K562 (cell line): Measurements from ENCODE around the gene PPP3CA. TPM values are rescaled to one million over a fixed set of nuclear protein-coding genes. Genes with fewer than 3 reads are reported as not detected.

Experiments used
- ATAC-seq: fragments of 200-7000 bp; cut with Tn5 transposase; 3 replicates; pipeline ENCODE4 v1.9.1; 2020; ENCODE audit warnings: moderate library complexity
- BruUV-seq: library from RNA; stranded (reverse); fragments of 400-500 nt; replicated peaks from 2 replicates; lab custom pipeline; 2021; lab: Mats Ljungman, UMichigan
- CTCF ChIA-PET: fragments of 300-600 bp; formaldehyde crosslinking; extraction: SDS; loops from one replicate; lab custom pipeline; 2021; ENCODE audit warnings: low intra/inter-chr PET ratio; lab: Yijun Ruan, JAX
- POLR2A ChIA-PET: fragments of 300-600, 350-650 bp; sonication (Branson Sonifier 250); formaldehyde crosslinking; extraction: SDS; loops from one replicate; lab custom pipeline; 2021; ENCODE audit warnings: antibody characterized with exemption, inconsistent platforms; lab: Yijun Ruan, JAX
- DNase-seq, 4 experiments: peaks; one replicate each; pipeline versions ENCODE4 v3.0.0 to v3.0.0-alpha.2; 2011 to 2018; ENCODE audit warnings: low spot score in 3 of 4, mixed read lengths in 3 of 4; ENCODE audit errors: extremely low read depth in 1 of 4
- FAIRE-seq: peaks from 2 replicates; lab custom pipeline; 2011; peaks lifted over from hg19 to GRCh38; lab: Jason Lieb, UNC
- H2AFZ ChIP-seq: 2 replicates; pipeline ENCODE4 v1.6.0; 2011; ENCODE audit warnings: low read depth, low read length, control low read depth, inconsistent platforms
- H3K27ac ChIP-seq: fragments of 200-600 bp; 3 replicates; pipeline ENCODE4 v1.8.0; 2011; ENCODE audit warnings: low read depth, mild to moderate bottlenecking, control low read depth, inconsistent platforms, low read length, moderate library complexity, mixed read lengths; ENCODE audit errors: extremely low read depth
- H3K27me3 ChIP-seq, 2 experiments: fragments of 300-600 bp in 1 of 2; 2 replicates in 1 of 2; 3 replicates in 1 of 2; pipeline versions ENCODE4 v1.6.0 to v1.8.0; 2011; ENCODE audit warnings: inconsistent platforms in 2 of 2, low read length in 2 of 2, mild to moderate bottlenecking in 1 of 2, mixed read lengths in 1 of 2, moderate library complexity in 1 of 2; ENCODE audit not compliant: control insufficient read depth in 2 of 2, insufficient read depth in 2 of 2
- H3K36me3 ChIP-seq: fragments of 300-600 bp; 3 replicates; pipeline ENCODE4 v1.8.0; 2011; ENCODE audit warnings: mild to moderate bottlenecking, low read length, inconsistent platforms; ENCODE audit not compliant: control insufficient read depth, insufficient read depth
- H3K4me1 ChIP-seq, 2 experiments: fragments of 200-600 bp in 1 of 2; replicated peaks in 1 of 2; 2 replicates in 1 of 2; 3 replicates in 1 of 2; pipeline versions ENCODE4 v1.5.1 to v1.8.0; 2011; ENCODE audit warnings: inconsistent platforms in 2 of 2, low read length in 2 of 2, mild to moderate bottlenecking in 1 of 2, mixed read lengths in 1 of 2, moderate library complexity in 1 of 2; ENCODE audit not compliant: control insufficient read depth in 2 of 2, insufficient read depth in 2 of 2
- H3K4me2 ChIP-seq: 2 replicates; pipeline ENCODE4 v1.6.1; 2011; ENCODE audit warnings: low read length, control low read depth, inconsistent platforms, mixed read lengths; ENCODE audit not compliant: insufficient read depth
- H3K4me3 ChIP-seq: fragments of 200-600 bp; sonication (generic), shearing (Covaris generic); 2 replicates; pipeline ENCODE4 v1.5.1; 2016; ENCODE audit warnings: control low read depth, inconsistent platforms
- H3K79me2 ChIP-seq: fragments of 200-600 bp; 3 replicates; pipeline ENCODE4 v1.8.0; 2011; ENCODE audit warnings: low read length, inconsistent platforms; ENCODE audit not compliant: control insufficient read depth, insufficient read depth
- H3K9ac ChIP-seq, 2 experiments: 2 replicates each; pipeline versions ENCODE4 v1.6.0 to v1.6.1; 2011; ENCODE audit warnings: low read depth in 2 of 2, low read length in 2 of 2, control low read depth in 1 of 2, inconsistent platforms in 1 of 2, mild to moderate bottlenecking in 1 of 2, mixed read lengths in 1 of 2; ENCODE audit not compliant: insufficient read depth in 1 of 2
- H3K9me1 ChIP-seq: one replicate; pipeline ENCODE4 v1.6.0; 2011; ENCODE audit warnings: inconsistent platforms, mild to moderate bottlenecking, low read length, moderate library complexity; ENCODE audit not compliant: control insufficient read depth, insufficient read depth
- H3K9me3 ChIP-seq: replicated peaks from 2 replicates; pipeline ENCODE4 v1.5.1; 2011; ENCODE audit warnings: low read depth, low read length, inconsistent platforms; ENCODE audit not compliant: control insufficient read depth, insufficient read depth
- H4K20me1 ChIP-seq: replicated peaks from 2 replicates; pipeline ENCODE4 v1.6.1; 2011; ENCODE audit warnings: low read length, inconsistent platforms, mixed read lengths; ENCODE audit not compliant: control insufficient read depth, insufficient read depth
- ATF2 ChIP-seq: sonication (generic); formaldehyde crosslinking; IDR thresholded peaks from 2 replicates; pipeline ENCODE4 v1.8.1; 2022; ENCODE audit warnings: missing genetic modification reagents
- FOXA1 ChIP-seq: fragments of 450-650 bp; IDR thresholded peaks from 2 replicates; pipeline ENCODE4 v1.6.1; 2016; ENCODE audit warnings: mild to moderate bottlenecking, borderline replicate concordance
- FOXK2 ChIP-seq, 2 experiments: fragments of 450-650 bp; IDR thresholded peaks in 1 of 2; conservative IDR thresholded peaks in 1 of 2; 2 replicates each; pipeline ENCODE4 v1.6.1; 2016; ENCODE audit warnings: low read depth in 2 of 2, mild to moderate bottlenecking in 1 of 2
- HDGF ChIP-seq: fragments of 450-650 bp; IDR thresholded peaks from 2 replicates; pipeline ENCODE4 v1.6.1; 2016
- HINFP ChIP-seq: fragments of 450-650 bp; conservative IDR thresholded peaks from 2 replicates; pipeline ENCODE4 v1.6.1; 2016; ENCODE audit warnings: missing genetic modification characterization, low read depth, mild to moderate bottlenecking, control low read depth, missing compliant biosample characterization
- JUNB ChIP-seq: fragments of 450-650 bp; formaldehyde crosslinking; conservative IDR thresholded peaks from 2 replicates; pipeline ENCODE4 v1.4.0; 2020; ENCODE audit warnings: mild to moderate bottlenecking
- KLF13 ChIP-seq: fragments of 450-650 bp; IDR thresholded peaks from 2 replicates; pipeline ENCODE4 v1.6.1; 2016; ENCODE audit warnings: missing genetic modification characterization, low read depth, mild to moderate bottlenecking, missing compliant biosample characterization, moderate library complexity, borderline replicate concordance
- MAFG ChIP-seq: fragments of 450-650 bp; conservative IDR thresholded peaks from 2 replicates; pipeline ENCODE4 v1.6.1; 2016; ENCODE audit warnings: missing genetic modification characterization, missing compliant biosample characterization
- MCM2 ChIP-seq: fragments of 450-650 bp; IDR thresholded peaks from 2 replicates; pipeline ENCODE4 v1.6.1; 2017; ENCODE audit warnings: low read depth, mild to moderate bottlenecking
- MEIS2 ChIP-seq: fragments of 450-650 bp; IDR thresholded peaks from 2 replicates; pipeline ENCODE4 v1.6.1; 2014; ENCODE audit warnings: mild to moderate bottlenecking; ENCODE audit not compliant: partially characterized antibody
- MYBL2 ChIP-seq, 2 experiments: fragments of 450-650 bp in 1 of 2; sonication (generic) in 1 of 2; formaldehyde crosslinking in 1 of 2; IDR thresholded peaks; 2 replicates each; pipeline versions ENCODE4 v1.6.1 to v1.8.1; 2017 to 2022; ENCODE audit warnings: borderline replicate concordance in 1 of 2, inconsistent platforms in 1 of 2, low read depth in 1 of 2, mild to moderate bottlenecking in 1 of 2, missing genetic modification reagents in 1 of 2, moderate library complexity in 1 of 2
- NFYB ChIP-seq: IDR thresholded peaks from 2 replicates; pipeline ENCODE4 v1.6.1; 2011; ENCODE audit warnings: mild to moderate bottlenecking, moderate library complexity; ENCODE audit not compliant: insufficient read length; ENCODE audit errors: extremely low read depth
- RHOXF2B ChIP-seq: fragments of 250-450 bp; sonication (Bioruptor Pico); conservative IDR thresholded peaks from 2 replicates; pipeline ENCODE4 v1.5.1; 2021
- ZNF639 ChIP-seq, 2 experiments: fragments of 200-800 bp in 1 of 2; sonication (Bioruptor generic) in 1 of 2; sonication (generic) in 1 of 2; formaldehyde crosslinking in 1 of 2; IDR thresholded peaks in 1 of 2; conservative IDR thresholded peaks in 1 of 2; 2 replicates each; pipeline versions ENCODE4 v1.5.0 to v1.6.1; 2016 to 2020; ENCODE audit warnings: missing compliant biosample characterization in 1 of 2, missing genetic modification characterization in 1 of 2, missing genetic modification reagents in 1 of 2
- ZNF644 ChIP-seq: fragments of 200-800 bp; sonication (Bioruptor generic); IDR thresholded peaks from 2 replicates; pipeline ENCODE4 v1.6.1; 2016; ENCODE audit warnings: low read depth, missing genetic modification characterization, missing compliant biosample characterization
- ZNF780A ChIP-seq: fragments of 250-450 bp; sonication (Bioruptor Pico); IDR thresholded peaks from 2 replicates; pipeline ENCODE4 v1.5.0; 2021; ENCODE audit warnings: mild to moderate bottlenecking
- WGBS: fragments of 100-300 bp; shearing (Covaris generic); methylation state at CpG from one replicate; pipeline ENCODE4 v1.1.6; 2016; ENCODE audit warnings: low coverage, mixed read lengths; ENCODE audit not compliant: insufficient coverage; ENCODE audit errors: missing lambda C conversion rate; 5-methylcytosine and 5-hydroxymethylcytosine counted together
- in situ Hi-C: fragments of 300-500 bp; cut with MboI; formaldehyde crosslinking; loops from 4 replicates; pipeline ENCODE4 v1.15.0; 2018; ENCODE audit warnings: inconsistent platforms, mixed read lengths
- intact Hi-C: fragments of 100-400 bp; cut with micrococcal nuclease; formaldehyde crosslinking; loops from 2 replicates; pipeline ENCODE4 v1.14.2; 2022
- polyA plus RNA-seq, 8 experiments: library from polyadenylated mRNA; depleted of rRNA in 4 of 8; stranded (reverse) in 5 of 8; unstranded in 3 of 8; fragments of >200 nt; fragmentation: Nextera tagmentation in 2 of 8; fragmentation: Illumina TruSeq in 1 of 8; extraction: Ambion mirVana in 2 of 8; extraction: Trizol in 1 of 8; gene quantifications; 2 replicates each; pipeline versions ENCODE4 v1.2.1 to v1.2.3, GENCODE V29; 2011 to 2014; ENCODE audit warnings: inconsistent platforms in 1 of 8, missing spikeins in 1 of 8
- total RNA-seq, 7 experiments: library from RNA; depleted of rRNA in 6 of 7; stranded (reverse); fragments of >200 nt in 6 of 7; fragmentation: Illumina TruSeq in 2 of 7; extraction: Trizol in 2 of 7; gene quantifications; 2 replicates each; pipeline versions ENCODE4 v1.2.1 to v1.2.3, GENCODE V29; 2011 to 2021; ENCODE audit warnings: low replicate concordance in 1 of 7

Gene PPP3CA
- total and polyA plus RNA-seq, 9 of the 15 experiments (the other 6 are each of a cell fraction or from before 2014, with no cell fraction given) = 0.94 to 3.2 (median 1.6) TPM

- CTCF ChIA-PET = interaction anchor here (0.6 kb wide), 1 partner anchor 14 kb away, joined by 3 read pairs; no protein-coding TSS in a partner anchor
These were observed 351.7 kb downstream of the PPP3CA start for GRCh38 chr4:100995671-100996070.

More at GRCh38 chr4:100995671-100996070, 351.7 kb downstream of the PPP3CA start:
- POLR2A ChIA-PET = no interaction called here
- Histone ChIP-seq H3K4me1 (no peaks in the 10 kb centered on the region), H3K27me3 (no peaks in the 10 kb centered on the region), H3K27ac (no peak overlapping the region), H3K9ac (no peak overlapping the region), H3K79me2 (no peaks in the 10 kb centered on the region), H3K9me1 (no peaks in the 10 kb centered on the region), H4K20me1 (no peaks in the 10 kb centered on the region), H3K4me2 (no peak overlapping the region), H3K4me3 (no peak overlapping the region), H3K9me3 (no peaks in the 10 kb centered on the region), H3K36me3 (no peaks in the 10 kb centered on the region), H2AFZ (no peak overlapping the region)
- no TSS peak for BruUV-seq
- FAIRE-seq = no peak
- DNase-seq = no peak
- in situ Hi-C loops = no loop called here
- ATAC-seq = no peak
- intact Hi-C loops = no loop called here
- 3% methylated on average over 5 of the region's 5 CpGs for WGBS
- TF ChIP-seq MEIS2 (no peak), ATF2 (CRISPR knock-in tag) (no peak), ZNF639 (CRISPR knock-in tag; conservative IDR thresholded peaks at IDR 0.05 in 1 of 2, IDR thresholded peaks at IDR 0.05 in 1 of 2) (no peak), MAFG (no peak), JUNB (CRISPR knock-in tag) (no peak), MCM2 (no peak), MYBL2 (IDR thresholded peaks at IDR 0.05; ENCODE audit: low read depth) (no peak), MYBL2 (CRISPR knock-in tag; IDR thresholded peaks at IDR 0.05; ENCODE audit: borderline replicate concordance) (no peak), KLF13 (tag) (no peak), NFYB (no peak), HINFP (no peak), FOXA1 (no peak), ZNF780A (CRISPR knock-in tag) (no peak), ZNF644 (tag) (no peak), HDGF (no peak), FOXK2 (conservative IDR thresholded peaks at IDR 0.05 in 1 of 2, IDR thresholded peaks at IDR 0.05 in 1 of 2; ENCODE audit: low read depth in 2 of 2) (no peak), RHOXF2B (CRISPR knock-in tag) (no peak)
